PC-9 (cell line): ENCODE data around the gene CDH13.

Experiments used
- EZH2 ChIP-seq: fragments of 200-600 bp; sonication (generic); IDR thresholded peaks from 2 replicates; pipeline ENCODE4 v1.8.0; 2017; ENCODE audit warnings: antibody characterized with exemption, low read depth
- TF ChIP-seq, protein P1 (sequence below): fragments of 200-600 bp; sonication (generic); conservative IDR thresholded peaks from 2 replicates; pipeline ENCODE4 v1.6.1; 2017; ENCODE audit warnings: mixed run types, antibody characterized with exemption, mild to moderate bottlenecking, moderate library complexity

DNA sequence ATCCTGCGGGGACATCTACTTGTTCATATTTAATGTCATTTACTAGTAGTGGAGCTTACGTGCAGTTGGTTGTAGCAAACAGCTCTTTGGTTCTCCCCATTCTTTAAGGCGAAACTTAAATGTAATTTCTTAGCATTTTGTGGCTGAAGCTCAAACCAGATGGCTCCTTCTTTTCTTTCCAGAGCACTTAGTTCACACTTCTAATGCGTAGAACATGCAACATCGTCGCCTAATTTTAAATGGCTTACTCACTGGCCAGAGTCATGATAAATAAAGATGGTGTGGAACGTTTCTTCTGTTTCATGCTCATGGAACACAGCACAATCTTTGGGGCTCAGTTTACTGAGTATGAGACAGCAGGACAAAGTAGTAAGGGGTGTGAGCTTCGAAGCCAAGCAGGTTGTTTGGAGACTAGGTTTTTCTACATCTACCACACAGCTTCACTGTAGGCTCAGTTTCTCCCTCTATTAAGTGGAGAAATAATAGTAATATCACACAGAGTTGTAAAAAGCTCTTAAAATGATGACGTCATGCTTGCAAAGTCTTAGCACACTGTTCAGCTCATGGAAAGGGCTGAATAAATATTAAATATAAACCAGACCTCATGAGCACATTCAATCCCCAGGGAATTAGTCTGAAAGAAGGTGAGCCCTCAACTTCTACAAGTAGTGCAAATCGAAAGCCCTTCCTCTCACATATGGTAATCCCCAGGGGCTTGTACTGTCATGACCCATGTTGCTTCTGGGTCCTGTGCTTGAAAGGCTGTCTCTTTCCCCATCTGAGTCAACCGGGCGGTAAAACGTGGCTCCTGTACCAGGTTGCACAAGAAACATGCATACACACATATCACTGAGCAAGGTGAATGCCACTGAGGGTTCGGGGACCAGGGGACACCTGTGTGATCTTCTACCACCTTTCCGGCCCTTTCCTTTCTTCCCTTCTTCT lies 384.3 kb downstream of the CDH13 start:
- TF ChIP-seq, protein P1, sequence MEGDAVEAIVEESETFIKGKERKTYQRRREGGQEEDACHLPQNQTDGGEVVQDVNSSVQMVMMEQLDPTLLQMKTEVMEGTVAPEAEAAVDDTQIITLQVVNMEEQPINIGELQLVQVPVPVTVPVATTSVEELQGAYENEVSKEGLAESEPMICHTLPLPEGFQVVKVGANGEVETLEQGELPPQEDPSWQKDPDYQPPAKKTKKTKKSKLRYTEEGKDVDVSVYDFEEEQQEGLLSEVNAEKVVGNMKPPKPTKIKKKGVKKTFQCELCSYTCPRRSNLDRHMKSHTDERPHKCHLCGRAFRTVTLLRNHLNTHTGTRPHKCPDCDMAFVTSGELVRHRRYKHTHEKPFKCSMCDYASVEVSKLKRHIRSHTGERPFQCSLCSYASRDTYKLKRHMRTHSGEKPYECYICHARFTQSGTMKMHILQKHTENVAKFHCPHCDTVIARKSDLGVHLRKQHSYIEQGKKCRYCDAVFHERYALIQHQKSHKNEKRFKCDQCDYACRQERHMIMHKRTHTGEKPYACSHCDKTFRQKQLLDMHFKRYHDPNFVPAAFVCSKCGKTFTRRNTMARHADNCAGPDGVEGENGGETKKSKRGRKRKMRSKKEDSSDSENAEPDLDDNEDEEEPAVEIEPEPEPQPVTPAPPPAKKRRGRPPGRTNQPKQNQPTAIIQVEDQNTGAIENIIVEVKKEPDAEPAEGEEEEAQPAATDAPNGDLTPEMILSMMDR: no peak
- TF ChIP-seq EZH2: no peak
